ENCODE data around the gene GPC6.

The GPC6 gene

DNA sequence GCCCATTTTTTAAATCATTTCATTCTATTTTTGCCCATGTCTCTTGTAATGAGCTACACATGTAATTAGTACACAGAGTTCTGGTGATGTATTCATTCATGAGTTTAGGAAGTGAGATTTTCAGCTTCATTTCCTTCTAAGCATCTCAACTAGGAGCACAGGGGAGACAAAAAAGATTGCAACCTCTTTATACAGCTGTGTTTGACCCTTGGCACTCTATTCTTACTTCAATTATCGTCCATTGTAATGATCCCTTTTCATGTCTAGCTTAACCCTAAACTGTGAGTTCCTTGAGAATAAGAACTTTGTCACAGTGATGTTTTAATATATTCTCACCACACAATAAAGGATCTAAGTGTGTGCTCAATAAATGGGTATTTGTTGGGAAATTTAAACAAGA lies 67.1 kb downstream of the GPC6 start:
- Histone ChIP-seq H3K27ac (replicated peaks) (no peak overlapping the region), H3K4me3 (replicated peaks; ENCODE audit: insufficient read depth, low read length) (no peak overlapping the region), H3K27me3 (ENCODE audit: insufficient read depth, poor library complexity, severe bottlenecking) (no peaks in the 10 kb centered on the region)
- DNase-seq (ENCODE audit: low read depth in 1 of 2, low spot score in 1 of 2) = no peak
- TF ChIP-seq, protein P1, sequence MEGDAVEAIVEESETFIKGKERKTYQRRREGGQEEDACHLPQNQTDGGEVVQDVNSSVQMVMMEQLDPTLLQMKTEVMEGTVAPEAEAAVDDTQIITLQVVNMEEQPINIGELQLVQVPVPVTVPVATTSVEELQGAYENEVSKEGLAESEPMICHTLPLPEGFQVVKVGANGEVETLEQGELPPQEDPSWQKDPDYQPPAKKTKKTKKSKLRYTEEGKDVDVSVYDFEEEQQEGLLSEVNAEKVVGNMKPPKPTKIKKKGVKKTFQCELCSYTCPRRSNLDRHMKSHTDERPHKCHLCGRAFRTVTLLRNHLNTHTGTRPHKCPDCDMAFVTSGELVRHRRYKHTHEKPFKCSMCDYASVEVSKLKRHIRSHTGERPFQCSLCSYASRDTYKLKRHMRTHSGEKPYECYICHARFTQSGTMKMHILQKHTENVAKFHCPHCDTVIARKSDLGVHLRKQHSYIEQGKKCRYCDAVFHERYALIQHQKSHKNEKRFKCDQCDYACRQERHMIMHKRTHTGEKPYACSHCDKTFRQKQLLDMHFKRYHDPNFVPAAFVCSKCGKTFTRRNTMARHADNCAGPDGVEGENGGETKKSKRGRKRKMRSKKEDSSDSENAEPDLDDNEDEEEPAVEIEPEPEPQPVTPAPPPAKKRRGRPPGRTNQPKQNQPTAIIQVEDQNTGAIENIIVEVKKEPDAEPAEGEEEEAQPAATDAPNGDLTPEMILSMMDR (IDR thresholded peaks at IDR 0.05; ENCODE audit: insufficient read depth, low read length) = no peak
- TF ChIP-seq POLR2AphosphoS5 (IDR thresholded peaks at IDR 0.05; ENCODE audit: low read depth) = no peak

DNA sequence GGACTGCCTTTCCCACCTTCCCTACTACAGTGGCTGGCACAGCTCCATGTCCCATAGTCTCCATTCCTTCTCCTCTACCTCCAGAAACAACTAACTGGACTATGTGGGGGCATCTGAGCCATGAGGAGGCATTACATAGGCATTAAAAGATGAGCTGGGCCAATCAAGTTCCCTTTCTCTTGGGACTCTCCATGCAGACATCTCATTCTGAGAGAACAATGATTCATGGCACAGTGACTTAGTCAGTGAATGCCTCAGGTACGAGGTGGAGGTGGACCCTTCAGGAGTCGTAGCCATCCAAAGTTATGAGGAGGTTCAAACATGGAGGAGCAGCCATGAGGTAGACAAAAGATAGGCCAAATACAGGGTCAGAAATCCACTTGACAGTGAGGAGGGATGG lies 70.0 kb downstream of the GPC6 start:
- H3K27me3 ChIP-seq (ENCODE audit: insufficient read depth, poor library complexity, severe bottlenecking) = no peaks in the 10 kb centered on the region
- no peak overlapping the region for H3K4me3 ChIP-seq (replicated peaks; ENCODE audit: insufficient read depth, low read length)
- H3K27ac ChIP-seq (replicated peaks) = no peak overlapping the region
- DNase-seq (ENCODE audit: low read depth in 1 of 2, low spot score in 1 of 2) = no peak
- TF ChIP-seq, protein P1 (IDR thresholded peaks at IDR 0.05; ENCODE audit: insufficient read depth, low read length) = no peak
- TF ChIP-seq SPI1 (IDR thresholded peaks at IDR 0.05; ENCODE audit: borderline replicate concordance, low read depth) = no peak
- TF ChIP-seq POLR2AphosphoS5 (IDR thresholded peaks at IDR 0.05; ENCODE audit: low read depth) = no peak

DNA sequence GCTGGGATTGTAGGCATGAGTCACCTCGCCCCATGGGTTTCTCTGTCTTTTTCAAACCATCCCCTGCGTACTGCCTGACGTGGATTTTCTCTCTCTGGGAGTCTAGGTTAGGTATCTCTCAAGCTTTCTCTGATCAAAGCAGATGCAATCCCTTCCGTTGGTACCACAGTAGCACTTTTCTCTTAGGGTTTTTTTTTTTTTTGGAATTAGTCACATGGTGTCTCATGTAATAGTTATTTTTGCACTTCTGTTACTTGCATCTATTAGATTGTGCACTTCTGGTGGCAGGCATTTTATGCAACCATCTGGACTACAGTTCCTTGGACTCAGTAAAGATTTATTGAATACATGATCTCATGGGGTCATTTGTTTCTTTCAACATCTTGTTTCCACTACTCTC lies 72.1 kb downstream of the GPC6 start:
- H3K27ac ChIP-seq (replicated peaks) = no peak overlapping the region
- H3K27me3 ChIP-seq (ENCODE audit: insufficient read depth, poor library complexity, severe bottlenecking) = no peaks in the 10 kb centered on the region
- DNase-seq (ENCODE audit: low read depth in 1 of 2, low spot score in 1 of 2) = no peak
- H3K4me3 ChIP-seq (replicated peaks; ENCODE audit: insufficient read depth, low read length) = no peak overlapping the region
- TF ChIP-seq, protein P1 (IDR thresholded peaks at IDR 0.05; ENCODE audit: insufficient read depth, low read length) = no peak
- no peak for TF ChIP-seq POLR2AphosphoS5 (IDR thresholded peaks at IDR 0.05; ENCODE audit: low read depth)
- TF ChIP-seq SPI1 (IDR thresholded peaks at IDR 0.05; ENCODE audit: borderline replicate concordance, low read depth) = no peak
- no peak for TF ChIP-seq GABPA (IDR thresholded peaks at IDR 0.05; ENCODE audit: low read depth)
- TF ChIP-seq, protein P2, sequence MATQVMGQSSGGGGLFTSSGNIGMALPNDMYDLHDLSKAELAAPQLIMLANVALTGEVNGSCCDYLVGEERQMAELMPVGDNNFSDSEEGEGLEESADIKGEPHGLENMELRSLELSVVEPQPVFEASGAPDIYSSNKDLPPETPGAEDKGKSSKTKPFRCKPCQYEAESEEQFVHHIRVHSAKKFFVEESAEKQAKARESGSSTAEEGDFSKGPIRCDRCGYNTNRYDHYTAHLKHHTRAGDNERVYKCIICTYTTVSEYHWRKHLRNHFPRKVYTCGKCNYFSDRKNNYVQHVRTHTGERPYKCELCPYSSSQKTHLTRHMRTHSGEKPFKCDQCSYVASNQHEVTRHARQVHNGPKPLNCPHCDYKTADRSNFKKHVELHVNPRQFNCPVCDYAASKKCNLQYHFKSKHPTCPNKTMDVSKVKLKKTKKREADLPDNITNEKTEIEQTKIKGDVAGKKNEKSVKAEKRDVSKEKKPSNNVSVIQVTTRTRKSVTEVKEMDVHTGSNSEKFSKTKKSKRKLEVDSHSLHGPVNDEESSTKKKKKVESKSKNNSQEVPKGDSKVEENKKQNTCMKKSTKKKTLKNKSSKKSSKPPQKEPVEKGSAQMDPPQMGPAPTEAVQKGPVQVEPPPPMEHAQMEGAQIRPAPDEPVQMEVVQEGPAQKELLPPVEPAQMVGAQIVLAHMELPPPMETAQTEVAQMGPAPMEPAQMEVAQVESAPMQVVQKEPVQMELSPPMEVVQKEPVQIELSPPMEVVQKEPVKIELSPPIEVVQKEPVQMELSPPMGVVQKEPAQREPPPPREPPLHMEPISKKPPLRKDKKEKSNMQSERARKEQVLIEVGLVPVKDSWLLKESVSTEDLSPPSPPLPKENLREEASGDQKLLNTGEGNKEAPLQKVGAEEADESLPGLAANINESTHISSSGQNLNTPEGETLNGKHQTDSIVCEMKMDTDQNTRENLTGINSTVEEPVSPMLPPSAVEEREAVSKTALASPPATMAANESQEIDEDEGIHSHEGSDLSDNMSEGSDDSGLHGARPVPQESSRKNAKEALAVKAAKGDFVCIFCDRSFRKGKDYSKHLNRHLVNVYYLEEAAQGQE (IDR thresholded peaks at IDR 0.05; ENCODE audit: insufficient replicate concordance, low read depth) = no peak

DNA sequence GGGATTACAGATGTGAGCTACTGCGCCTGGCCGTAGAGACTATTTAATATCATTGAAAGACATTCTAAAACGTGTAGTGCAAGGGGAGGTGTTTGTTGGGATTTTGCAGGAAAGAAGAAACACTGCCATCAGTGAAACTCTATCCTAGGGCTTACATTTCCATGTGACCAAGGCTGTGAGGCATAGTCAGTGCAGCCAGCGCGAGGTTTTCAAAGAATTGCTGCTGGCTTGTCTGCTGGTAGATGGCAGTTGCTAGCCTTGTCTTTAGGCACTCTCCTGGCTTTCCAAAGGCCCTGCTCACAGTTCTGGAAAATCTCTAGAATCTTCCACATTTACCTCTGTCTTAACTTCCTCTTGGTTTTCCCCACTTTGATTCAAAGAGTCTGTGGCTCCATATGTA lies 77.5 kb downstream of the GPC6 start:
- H3K4me3 ChIP-seq (replicated peaks; ENCODE audit: insufficient read depth, low read length) = no peak overlapping the region
- TF ChIP-seq SPI1 (IDR thresholded peaks at IDR 0.05; ENCODE audit: borderline replicate concordance, low read depth) = no peak
- TF ChIP-seq POLR2AphosphoS5 (IDR thresholded peaks at IDR 0.05; ENCODE audit: low read depth) = no peak
- TF ChIP-seq GABPA (IDR thresholded peaks at IDR 0.05; ENCODE audit: low read depth) = no peak
- TF ChIP-seq, protein P2 (IDR thresholded peaks at IDR 0.05; ENCODE audit: insufficient replicate concordance, low read depth) = no peak
- TF ChIP-seq, protein P1 (IDR thresholded peaks at IDR 0.05; ENCODE audit: insufficient read depth, low read length) = no peak
- no peaks in the 10 kb centered on the region for H3K27me3 ChIP-seq (ENCODE audit: insufficient read depth, poor library complexity, severe bottlenecking)
- no peak overlapping the region for H3K27ac ChIP-seq (replicated peaks)
- no peak for DNase-seq (ENCODE audit: low read depth in 1 of 2, low spot score in 1 of 2)

All from HL-60 (cell line).